Left renal cortex interstitium (tissue), 4 donors: ENCODE data around the gene OGFR. TPM values are rescaled to one million over a fixed set of nuclear protein-coding genes. Genes with fewer than 3 reads are reported as not detected.
"Not testable (repeated sequence)": the region's sequence is repeated elsewhere in the genome, so short reads cannot be mapped to it uniquely, and the experiment has no call there.

Source experiments
- DNase-seq, 4 donors: peaks; one replicate each; pipeline ENCODE4 v3.0.0-alpha.2; 2013; ENCODE audit warnings: low read depth in 4 of 4, low spot score in 2 of 4, missing footprints in 1 of 4
- polyA plus RNA-seq, 4 donors: library from polyadenylated mRNA; unstranded; fragments of 120-200 nt; gene quantifications; one replicate each; pipeline ENCODE4 v1.2.1, GENCODE V29; 2013; ENCODE audit not compliant: insufficient read length in 4 of 4

The OGFR gene
- polyA plus RNA-seq, 4 donors: 26.5 to 36.5 (median 34.6) TPM

- no peak for DNase-seq
Measured at GRCh38 chr20:62836967-62837490, 32.4 kb downstream of the OGFR start.

- no peak for DNase-seq
Measured at GRCh38 chr20:62837790-62838127, 33.1 kb downstream of the OGFR start.

DNA sequence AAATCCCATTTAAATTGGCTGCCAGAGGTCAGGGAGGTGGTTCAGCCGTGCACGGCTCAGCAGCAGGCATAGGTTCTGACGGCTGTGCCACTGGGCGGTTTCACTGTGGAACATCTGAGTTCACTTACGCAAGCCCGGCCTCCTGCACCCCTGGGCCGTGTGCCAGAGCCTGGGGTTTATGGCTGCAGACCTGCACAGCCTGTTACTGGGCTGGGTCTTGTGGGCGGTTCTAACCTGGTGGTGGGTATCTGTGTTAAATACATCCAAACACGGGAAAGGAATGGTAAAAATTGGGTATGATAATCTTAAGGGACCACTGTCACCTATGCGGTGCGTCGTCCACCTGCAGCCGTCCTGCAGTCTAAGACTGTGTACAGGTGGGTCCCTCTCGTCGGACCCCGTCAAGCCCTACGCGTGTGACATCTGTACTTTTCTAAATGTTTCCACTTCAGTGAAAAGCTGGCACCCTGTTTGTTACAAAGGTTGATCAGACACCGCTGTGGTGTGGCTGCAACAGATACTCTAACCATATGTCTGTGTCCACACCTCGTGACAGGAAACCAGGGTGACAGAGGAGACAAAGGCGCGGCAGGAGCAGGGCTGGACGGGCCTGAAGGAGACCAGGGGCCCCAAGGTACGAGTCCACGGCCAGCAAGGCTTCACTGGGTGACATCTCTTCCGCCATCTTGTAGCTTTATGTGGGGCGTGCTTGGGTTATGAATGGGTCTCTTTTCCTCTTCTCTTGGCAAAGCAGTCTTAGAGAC, 33.7 kb downstream of the OGFR start:
- no peak for DNase-seq

GRCh38 chr20:62839261-62839660, 34.6 kb downstream of the OGFR start:
- DNase-seq: no peak

- DNase-seq: no peak
Measured at GRCh38 chr20:62839816-62840215, 35.2 kb downstream of the OGFR start.

GRCh38 chr20:62840244-62841197, 35.9 kb downstream of the OGFR start:
- no peak for DNase-seq

GRCh38 chr20:62841705-62842212, 37.1 kb downstream of the OGFR start:
- DNase-seq: no peak

GRCh38 chr20:62843656-62844055, 39.0 kb downstream of the OGFR start:
- DNase-seq: no peak

- no peak for DNase-seq
Measured at GRCh38 chr20:62844182-62844581, 39.5 kb downstream of the OGFR start.

- no peak for DNase-seq
Measured at GRCh38 chr20:62845416-62846160, 41.0 kb downstream of the OGFR start.

- no peak for DNase-seq
Measured at GRCh38 chr20:62846166-62846890, 41.7 kb downstream of the OGFR start.

DNA sequence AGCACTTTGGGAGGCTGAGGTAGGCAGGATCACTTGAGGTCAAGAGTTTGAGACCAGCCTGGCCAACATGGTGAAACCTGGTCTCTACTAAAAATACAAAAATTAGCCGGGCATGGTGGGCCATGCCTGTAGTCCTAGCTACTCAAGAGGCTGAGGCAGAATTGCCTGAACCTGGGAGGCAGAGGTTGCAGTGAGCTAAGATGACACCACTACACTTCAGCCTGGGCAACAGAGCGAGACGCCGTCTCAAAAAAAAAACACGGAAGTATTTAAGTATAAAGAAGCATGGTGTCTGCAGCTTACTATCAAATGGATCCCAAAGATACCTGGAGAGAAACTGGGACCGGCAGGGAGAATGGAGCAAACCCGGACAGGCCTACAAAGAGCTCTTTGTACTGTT, 44.3 kb downstream of the OGFR start:
- DNase-seq: not testable (repeated sequence)

DNA sequence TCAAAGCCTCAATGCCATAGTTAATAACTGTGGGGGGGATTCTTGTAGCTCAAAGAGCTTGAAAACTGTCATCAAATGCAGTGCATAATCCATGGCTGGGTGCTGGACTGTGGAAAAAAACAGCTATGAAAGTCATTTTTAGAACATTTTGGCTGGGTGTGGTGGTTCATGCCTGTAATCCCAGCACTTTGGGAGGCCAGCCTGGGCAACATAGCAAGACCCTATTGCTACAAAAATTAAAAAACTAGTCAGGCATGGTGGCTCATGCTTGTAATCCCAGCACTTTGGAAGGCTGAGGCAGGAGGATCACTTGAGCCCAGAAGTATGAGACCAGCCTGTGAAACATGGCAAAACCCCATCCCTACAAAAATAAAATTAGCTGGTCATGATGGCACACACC, 44.8 kb downstream of the OGFR start:
- DNase-seq: no peak

GRCh38 chr20:62850333-62850974, 45.8 kb downstream of the OGFR start:
- DNase-seq: no peak

GRCh38 chr20:62852196-62852595, 47.6 kb downstream of the OGFR start:
- DNase-seq: no peak

DNA sequence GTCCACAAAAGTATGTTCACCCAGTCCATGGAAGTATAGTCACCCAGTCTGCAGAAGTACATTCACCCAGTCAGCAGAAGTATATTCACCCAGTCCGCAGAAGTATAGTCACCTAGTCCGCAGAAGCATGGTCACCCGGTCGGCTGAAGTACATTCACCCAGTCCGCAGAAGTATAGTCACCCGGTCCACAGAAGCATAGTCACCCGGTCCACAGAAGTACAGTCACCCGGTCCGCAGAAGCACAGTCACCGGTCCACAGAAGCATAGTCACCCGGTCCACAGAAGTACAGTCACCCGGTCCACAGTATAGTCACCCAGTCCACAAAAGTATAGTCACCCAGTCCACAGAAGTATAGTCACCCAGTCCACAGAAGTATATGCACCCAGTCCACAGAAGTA, 48.2 kb downstream of the OGFR start:
- no peak for DNase-seq

- not testable (repeated sequence) for DNase-seq
Measured at GRCh38 chr20:62853304-62853703, 48.7 kb downstream of the OGFR start.

DNA sequence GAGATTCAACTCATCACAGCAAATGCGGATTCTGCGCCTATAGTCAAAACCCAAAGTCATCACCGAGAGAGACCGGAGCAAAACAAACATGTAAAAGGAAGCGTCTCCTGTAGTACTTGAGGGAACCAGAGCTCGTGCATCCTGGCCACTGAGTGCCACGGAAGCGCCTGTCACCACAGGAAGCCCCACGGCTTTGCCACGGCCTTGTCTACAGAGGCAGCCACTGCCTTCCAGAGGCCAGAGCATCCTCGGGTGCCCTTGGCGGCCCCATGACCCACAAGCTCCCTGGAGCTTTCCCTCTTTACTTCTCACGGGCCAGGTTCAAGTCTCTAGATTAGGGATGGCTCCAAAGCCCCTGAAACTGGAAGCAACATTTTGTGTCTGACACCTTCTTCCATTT, 49.5 kb downstream of the OGFR start:
- DNase-seq: no peak

DNA sequence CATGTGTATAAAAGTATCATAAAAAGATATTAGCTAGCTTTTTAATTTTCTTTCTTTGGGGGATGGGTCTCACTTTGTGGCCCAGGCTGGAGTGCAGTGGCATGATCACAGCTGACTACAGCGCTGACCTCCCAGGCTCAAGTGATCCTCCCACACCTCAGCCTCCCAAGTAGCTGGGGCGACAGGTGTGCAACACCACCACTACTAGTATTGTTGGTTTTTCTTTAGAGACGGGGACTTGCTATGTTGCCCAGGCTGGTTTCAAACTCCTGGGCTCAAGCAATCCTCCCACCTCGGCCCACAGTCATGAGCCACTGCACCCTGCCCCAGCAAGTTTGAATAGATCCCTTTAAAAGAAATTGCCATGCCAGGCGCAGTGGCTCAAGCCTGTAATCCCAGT, 50.5 kb downstream of the OGFR start:
- no peak for DNase-seq
